Measurements from ENCODE around the gene CAP2. TPM values are rescaled to one million over a fixed set of nuclear protein-coding genes. Genes with fewer than 3 reads are reported as not detected.
"Not testable (repeated sequence)": the region's sequence is repeated elsewhere in the genome, so short reads cannot be mapped to it uniquely, and the experiment has no call there.

Gene CAP2
- polyA plus RNA-seq, 4 donors, result 11.7 to 15.8 (median 13.4) TPM

- no peak for DNase-seq (ENCODE audit: low read depth in 4 of 4, low spot score in 2 of 4)
These were observed 2.9 kb downstream of the CAP2 start for GRCh38 chr6:17396256-17396655.

GRCh38 chr6:17397764-17398194, 4.4 kb downstream of the CAP2 start:
- no peak for DNase-seq (ENCODE audit: low read depth in 4 of 4, low spot score in 2 of 4)

GRCh38 chr6:17405181-17405943, 12.0 kb downstream of the CAP2 start:
- not testable (repeated sequence) for DNase-seq (ENCODE audit: low read depth in 4 of 4, low spot score in 2 of 4)

GRCh38 chr6:17405944-17406245, 12.5 kb downstream of the CAP2 start:
- no peak for DNase-seq (ENCODE audit: low read depth in 4 of 4, low spot score in 2 of 4)

- DNase-seq (ENCODE audit: low read depth in 4 of 4, low spot score in 2 of 4), result no peak
These were observed 14.7 kb downstream of the CAP2 start for GRCh38 chr6:17408081-17408480.

GRCh38 chr6:17410281-17410680, 16.9 kb downstream of the CAP2 start:
- no peak for DNase-seq (ENCODE audit: low read depth in 4 of 4, low spot score in 2 of 4)

GRCh38 chr6:17413313-17413750, 19.9 kb downstream of the CAP2 start:
- DNase-seq (ENCODE audit: low read depth in 4 of 4, low spot score in 2 of 4), result no peak

- DNase-seq (ENCODE audit: low read depth in 4 of 4, low spot score in 2 of 4), result not testable (repeated sequence)
These were observed 21.0 kb downstream of the CAP2 start for GRCh38 chr6:17414395-17414794.

GRCh38 chr6:17415321-17415720, 21.9 kb downstream of the CAP2 start:
- DNase-seq (ENCODE audit: low read depth in 4 of 4, low spot score in 2 of 4), result no peak

GRCh38 chr6:17416806-17417205, 23.4 kb downstream of the CAP2 start:
- no peak for DNase-seq (ENCODE audit: low read depth in 4 of 4, low spot score in 2 of 4)

- no peak for DNase-seq (ENCODE audit: low read depth in 4 of 4, low spot score in 2 of 4)
These were observed 24.4 kb downstream of the CAP2 start for GRCh38 chr6:17417817-17418216.

GRCh38 chr6:17418281-17419188, 25.1 kb downstream of the CAP2 start:
- no peak for DNase-seq (ENCODE audit: low read depth in 4 of 4, low spot score in 2 of 4)

GRCh38 chr6:17419189-17419575, 25.8 kb downstream of the CAP2 start:
- DNase-seq (ENCODE audit: low read depth in 4 of 4, low spot score in 2 of 4), result no peak

GRCh38 chr6:17420368-17420767, 27.0 kb downstream of the CAP2 start:
- no peak for DNase-seq (ENCODE audit: low read depth in 4 of 4, low spot score in 2 of 4)

- DNase-seq (ENCODE audit: low read depth in 4 of 4, low spot score in 2 of 4), result no peak
These were observed 28.0 kb downstream of the CAP2 start for GRCh38 chr6:17421406-17421805.

- no peak for DNase-seq (ENCODE audit: low read depth in 4 of 4, low spot score in 2 of 4)
These were observed 29.6 kb downstream of the CAP2 start for GRCh38 chr6:17423026-17423425.

- DNase-seq (ENCODE audit: low read depth in 4 of 4, low spot score in 2 of 4), result no peak
These were observed 33.7 kb downstream of the CAP2 start for GRCh38 chr6:17427062-17427461.

GRCh38 chr6:17427617-17428016, 34.2 kb downstream of the CAP2 start:
- DNase-seq (ENCODE audit: low read depth in 4 of 4, low spot score in 2 of 4), result no peak

- DNase-seq (ENCODE audit: low read depth in 4 of 4, low spot score in 2 of 4), result not testable (repeated sequence)
These were observed 35.3 kb downstream of the CAP2 start for GRCh38 chr6:17428595-17429120.

- no peak for DNase-seq (ENCODE audit: low read depth in 4 of 4, low spot score in 2 of 4)
These were observed 36.1 kb downstream of the CAP2 start for GRCh38 chr6:17429383-17430061.

- DNase-seq (ENCODE audit: low read depth in 4 of 4, low spot score in 2 of 4), result no peak
These were observed 38.2 kb downstream of the CAP2 start for GRCh38 chr6:17431581-17431980.

Measured in left renal cortex interstitium (tissue), 4 donors.